Measurements from ENCODE around the gene C6.
"Not testable (repeated sequence)": the region's sequence is repeated elsewhere in the genome, so short reads cannot be mapped to it uniquely, and the experiment has no call there.

C6 gene

DNA sequence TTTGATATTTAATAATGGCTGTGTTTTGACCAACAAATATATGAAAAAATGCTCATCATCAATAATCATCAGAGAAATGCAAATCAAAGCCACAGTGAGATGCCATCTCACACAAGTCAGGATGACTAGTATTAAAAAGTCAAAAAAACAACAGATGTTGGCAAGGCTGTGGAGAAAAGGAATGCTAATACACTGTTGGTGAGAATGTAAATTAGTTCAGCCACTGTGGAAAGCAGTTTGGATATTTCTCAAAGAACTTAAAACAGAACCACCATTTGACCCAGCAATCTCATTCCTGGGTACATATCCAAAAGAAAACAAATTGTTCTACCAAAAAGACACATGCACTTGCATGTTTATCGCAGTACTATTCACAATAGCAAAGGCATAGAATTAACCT, 30.0 kb downstream of the C6 start:
- H3K9me3 ChIP-seq (ENCODE audit: control insufficient read depth in 5 of 5, low read length in 5 of 5); H3K36me3 ChIP-seq (ENCODE audit: control insufficient read depth in 5 of 5, insufficient read depth in 5 of 5, low read length in 5 of 5); H3K27me3 ChIP-seq (ENCODE audit: control insufficient read depth in 5 of 5, insufficient read depth in 4 of 5, low read length in 5 of 5); H3K9ac ChIP-seq (ENCODE audit: low read length in 5 of 5); H3K4me3 ChIP-seq (ENCODE audit: low read depth in 1 of 5, low read length in 5 of 5): not testable (repeated sequence)
- H3K27ac ChIP-seq (ENCODE audit: low read depth, low read length), result peak overlapping the region; percentile 12
- H3K4me1 ChIP-seq (ENCODE audit: control insufficient read depth in 5 of 5, insufficient read depth in 5 of 5, low read length in 5 of 5), result peaks cover 0 to 40% (median 14%) of the 10 kb centered on the region in 5 donors

DNA sequence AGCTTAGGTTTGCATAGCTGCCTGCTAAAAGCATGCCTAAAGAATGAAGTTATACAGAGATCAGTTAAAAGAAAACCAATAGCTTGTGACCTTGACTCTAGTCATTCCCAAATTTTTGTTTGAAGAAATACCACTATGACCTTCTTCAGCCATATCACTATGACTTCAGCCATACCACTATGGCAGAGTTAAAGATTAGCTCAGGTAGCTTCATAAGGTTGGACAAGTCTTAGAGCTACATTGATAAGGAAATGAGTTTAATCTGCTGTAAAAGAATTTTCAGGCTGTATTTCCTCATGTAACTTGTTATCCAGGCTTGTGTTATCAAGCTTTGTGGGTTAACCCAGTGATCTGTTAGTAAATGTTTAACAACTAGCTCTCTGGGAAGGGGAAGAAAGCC, 30.7 kb downstream of the C6 start:
- Histone ChIP-seq H3K9me3 (ENCODE audit: control insufficient read depth in 5 of 5, low read length in 5 of 5) (no peaks in the 10 kb centered on the region), H3K9ac (ENCODE audit: low read length in 5 of 5) (no peak overlapping the region), H3K36me3 (ENCODE audit: control insufficient read depth in 5 of 5, insufficient read depth in 5 of 5, low read length in 5 of 5) (no peaks in the 10 kb centered on the region), H3K4me3 (ENCODE audit: low read depth in 1 of 5, low read length in 5 of 5) (no peak overlapping the region), H3K27ac (ENCODE audit: low read depth, low read length) (peak overlapping the region; percentile 8), H3K4me1 (ENCODE audit: control insufficient read depth in 5 of 5, insufficient read depth in 5 of 5, low read length in 5 of 5) (peaks cover 0 to 40% (median 14%) of the 10 kb centered on the region in 5 donors), H3K27me3 (ENCODE audit: control insufficient read depth in 5 of 5, insufficient read depth in 4 of 5, low read length in 5 of 5) (no peaks in the 10 kb centered on the region)

DNA sequence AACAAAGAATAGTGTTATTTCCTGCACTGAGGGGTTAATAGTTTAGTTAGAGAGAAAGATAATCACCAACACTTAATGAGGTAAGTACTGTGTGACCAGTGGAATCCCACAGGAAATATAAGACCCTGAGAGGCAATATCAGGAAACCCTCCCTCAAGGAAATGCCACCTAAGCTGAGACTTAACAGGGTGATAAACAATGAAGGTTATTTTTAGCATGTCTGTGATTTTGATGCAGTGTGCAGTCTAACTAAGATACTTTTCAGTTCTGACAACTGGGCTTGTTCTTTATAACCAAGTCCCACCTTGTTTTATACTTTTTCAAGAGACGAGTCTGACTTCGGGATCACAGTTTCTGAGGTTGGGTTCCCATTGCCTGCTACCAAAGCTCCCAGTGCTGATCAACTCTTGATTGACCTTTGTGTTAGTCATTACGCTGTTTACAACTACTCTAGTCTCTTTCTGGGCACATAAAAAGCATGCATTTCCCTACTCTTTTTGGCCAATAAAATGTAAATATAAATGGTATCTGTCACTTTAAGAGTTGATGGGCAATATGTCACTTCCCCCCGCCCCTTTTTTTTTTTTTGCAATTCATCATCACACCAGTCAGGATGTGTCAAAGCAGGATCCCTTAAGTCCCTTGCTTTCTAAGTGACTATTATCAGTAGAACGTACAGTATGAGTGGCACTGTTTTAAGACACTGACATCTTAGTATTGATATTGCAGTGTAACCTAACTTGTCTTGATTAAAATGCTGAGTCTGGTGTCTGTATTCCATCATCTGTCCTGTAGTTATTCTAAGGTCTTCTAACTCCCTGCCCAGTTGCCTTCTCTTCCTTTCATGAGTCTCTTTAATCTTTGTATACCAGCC, 31.4 kb downstream of the C6 start:
- Histone ChIP-seq H3K4me3 (ENCODE audit: low read depth in 1 of 5, low read length in 5 of 5) (peak overlapping the region in 2 of 5 donors; percentile 20 to 33), H3K9me3 (ENCODE audit: control insufficient read depth in 5 of 5, low read length in 5 of 5) (no peaks in the 10 kb centered on the region), H3K36me3 (ENCODE audit: control insufficient read depth in 5 of 5, insufficient read depth in 5 of 5, low read length in 5 of 5) (no peaks in the 10 kb centered on the region), H3K27me3 (ENCODE audit: control insufficient read depth in 5 of 5, insufficient read depth in 4 of 5, low read length in 5 of 5) (no peaks in the 10 kb centered on the region), H3K27ac (ENCODE audit: low read depth, low read length) (peak overlapping the region; percentile 8), H3K4me1 (ENCODE audit: control insufficient read depth in 5 of 5, insufficient read depth in 5 of 5, low read length in 5 of 5) (peaks cover 0 to 43% (median 14%) of the 10 kb centered on the region in 5 donors), H3K9ac (ENCODE audit: low read length in 5 of 5) (no peak overlapping the region)

DNA sequence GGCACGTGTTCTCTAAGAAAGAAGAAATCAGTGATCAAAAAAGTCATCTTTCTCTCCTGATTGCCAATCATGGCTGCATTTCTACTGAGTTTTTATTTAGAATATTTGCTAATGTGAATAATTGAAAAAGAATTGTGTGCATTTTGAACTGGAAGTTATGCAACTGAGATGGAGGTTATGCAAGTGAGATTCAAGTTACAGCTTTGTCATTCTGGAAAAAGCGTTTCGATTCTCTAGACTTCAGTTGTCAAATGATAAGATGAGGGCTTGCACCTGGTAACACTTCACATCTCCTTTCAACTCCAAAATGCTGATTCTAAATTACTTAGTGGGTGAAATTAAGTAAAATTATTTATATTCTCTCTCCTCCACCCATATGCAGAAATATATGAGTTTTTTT, 36.4 kb downstream of the C6 start:
- Histone ChIP-seq H3K4me1 (ENCODE audit: control insufficient read depth in 5 of 5, insufficient read depth in 5 of 5, low read length in 5 of 5) (peaks cover 0 to 12% (median 6%) of the 10 kb centered on the region in 5 donors), H3K27ac (ENCODE audit: low read depth, low read length) (no peak overlapping the region), H3K9ac (ENCODE audit: low read length in 5 of 5) (no peak overlapping the region), H3K27me3 (ENCODE audit: control insufficient read depth in 5 of 5, insufficient read depth in 4 of 5, low read length in 5 of 5) (no peaks in the 10 kb centered on the region), H3K36me3 (ENCODE audit: control insufficient read depth in 5 of 5, insufficient read depth in 5 of 5, low read length in 5 of 5) (peaks cover 0 to 7% (median 0%) of the 10 kb centered on the region in 5 donors), H3K9me3 (ENCODE audit: control insufficient read depth in 5 of 5, low read length in 5 of 5) (no peaks in the 10 kb centered on the region), H3K4me3 (ENCODE audit: low read depth in 1 of 5, low read length in 5 of 5) (no peak overlapping the region)

DNA sequence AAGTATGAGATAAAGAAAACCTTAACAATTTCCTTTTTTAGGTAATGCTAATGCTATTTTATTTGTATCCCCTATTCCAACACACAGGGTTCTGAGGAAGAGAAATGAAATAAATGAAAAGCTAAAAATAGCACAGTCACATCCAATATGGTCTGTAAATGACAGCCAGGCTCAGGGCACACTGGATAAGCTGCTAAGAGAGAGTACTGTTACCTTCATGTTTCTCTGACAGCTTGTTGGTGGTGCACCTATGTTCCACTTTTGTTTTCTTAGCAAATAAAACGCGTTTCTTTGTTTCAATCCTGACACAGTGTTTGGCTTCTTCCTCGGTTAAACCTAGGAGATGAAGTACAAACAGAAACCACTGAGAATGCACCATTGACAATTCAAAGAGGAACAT, 41.3 kb downstream of the C6 start:
- H3K27me3 ChIP-seq (ENCODE audit: control insufficient read depth in 5 of 5, insufficient read depth in 4 of 5, low read length in 5 of 5), result no peaks in the 10 kb centered on the region
- H3K36me3 ChIP-seq (ENCODE audit: control insufficient read depth in 5 of 5, insufficient read depth in 5 of 5, low read length in 5 of 5), result peaks cover 0 to 8% (median 0%) of the 10 kb centered on the region in 5 donors
- H3K4me3 ChIP-seq (ENCODE audit: low read depth in 1 of 5, low read length in 5 of 5), result no peak overlapping the region
- H3K4me1 ChIP-seq (ENCODE audit: control insufficient read depth in 5 of 5, insufficient read depth in 5 of 5, low read length in 5 of 5), result peaks cover 0 to 4% (median 0%) of the 10 kb centered on the region in 5 donors
- H3K9ac ChIP-seq (ENCODE audit: low read length in 5 of 5), result no peak overlapping the region
- H3K27ac ChIP-seq (ENCODE audit: low read depth, low read length), result no peak overlapping the region
- H3K9me3 ChIP-seq (ENCODE audit: control insufficient read depth in 5 of 5, low read length in 5 of 5), result no peaks in the 10 kb centered on the region

DNA sequence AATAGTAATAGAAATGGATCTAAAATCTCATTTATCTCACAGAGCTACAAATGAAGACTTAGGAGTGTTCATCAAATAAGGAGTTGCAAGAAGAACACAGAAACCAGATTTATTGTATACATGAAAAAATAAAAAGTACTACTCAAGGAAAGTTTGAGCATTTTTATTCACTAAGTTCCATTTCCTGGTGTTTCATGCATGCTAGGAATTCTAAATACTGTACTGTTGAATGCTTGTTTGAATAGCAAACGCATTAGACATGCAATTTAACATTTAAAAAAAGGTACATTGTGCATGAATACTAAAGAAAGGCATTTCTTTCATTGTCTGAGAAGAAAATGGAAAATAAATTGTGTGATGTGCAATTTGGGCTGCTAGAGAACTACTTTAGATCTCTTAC, 52.1 kb downstream of the C6 start:
- H3K9ac ChIP-seq (ENCODE audit: low read length in 5 of 5), result no peak overlapping the region
- H3K9me3 ChIP-seq (ENCODE audit: control insufficient read depth in 5 of 5, low read length in 5 of 5), result no peaks in the 10 kb centered on the region
- H3K4me3 ChIP-seq (ENCODE audit: low read depth in 1 of 5, low read length in 5 of 5), result no peak overlapping the region
- H3K4me1 ChIP-seq (ENCODE audit: control insufficient read depth in 5 of 5, insufficient read depth in 5 of 5, low read length in 5 of 5), result peaks cover 0 to 6% (median 0%) of the 10 kb centered on the region in 5 donors
- H3K27ac ChIP-seq (ENCODE audit: low read depth, low read length), result no peak overlapping the region
- H3K27me3 ChIP-seq (ENCODE audit: control insufficient read depth in 5 of 5, insufficient read depth in 4 of 5, low read length in 5 of 5), result no peaks in the 10 kb centered on the region
- peaks cover 0 to 23% (median 0%) of the 10 kb centered on the region in 5 donors for H3K36me3 ChIP-seq (ENCODE audit: control insufficient read depth in 5 of 5, insufficient read depth in 5 of 5, low read length in 5 of 5)

DNA sequence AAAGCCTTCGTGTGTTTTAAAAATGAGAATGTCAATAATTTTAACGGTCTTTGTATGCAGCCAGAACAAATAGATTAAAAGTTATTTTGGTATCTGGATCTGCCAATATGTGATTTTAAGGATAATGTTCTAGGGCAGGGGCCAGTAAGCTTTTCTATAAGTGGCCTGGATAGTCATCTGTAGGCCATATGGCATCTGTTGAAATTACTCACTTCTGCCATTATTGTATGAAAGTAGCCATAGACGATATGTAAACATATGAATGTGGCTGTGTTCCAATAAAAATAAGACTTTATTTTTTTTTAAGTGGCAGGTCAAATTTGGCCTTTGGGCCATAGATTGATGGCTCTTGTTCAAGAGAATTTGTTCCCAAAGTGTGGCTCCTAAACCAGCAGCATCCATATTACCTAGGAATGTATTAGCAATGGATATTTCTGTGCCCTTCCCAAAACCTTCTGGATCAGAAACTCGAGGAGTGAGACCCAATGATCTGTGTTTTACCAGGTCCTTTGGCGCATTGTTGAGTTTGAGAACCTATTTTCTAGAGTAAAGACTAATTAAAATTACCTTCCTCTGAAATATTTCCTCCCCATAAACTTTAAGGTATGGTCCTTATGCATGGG, 55.9 kb downstream of the C6 start:
- Histone ChIP-seq H3K27me3 (ENCODE audit: control insufficient read depth in 5 of 5, insufficient read depth in 4 of 5, low read length in 5 of 5) (no peaks in the 10 kb centered on the region), H3K4me3 (ENCODE audit: low read depth in 1 of 5, low read length in 5 of 5) (no peak overlapping the region), H3K4me1 (ENCODE audit: control insufficient read depth in 5 of 5, insufficient read depth in 5 of 5, low read length in 5 of 5) (peaks cover 0 to 22% (median 7%) of the 10 kb centered on the region in 5 donors), H3K9ac (ENCODE audit: low read length in 5 of 5) (no peak overlapping the region), H3K36me3 (ENCODE audit: control insufficient read depth in 5 of 5, insufficient read depth in 5 of 5, low read length in 5 of 5) (peaks cover 0 to 23% (median 0%) of the 10 kb centered on the region in 5 donors), H3K9me3 (ENCODE audit: control insufficient read depth in 5 of 5, low read length in 5 of 5) (no peaks in the 10 kb centered on the region), H3K27ac (ENCODE audit: low read depth, low read length) (no peak overlapping the region)

DNA sequence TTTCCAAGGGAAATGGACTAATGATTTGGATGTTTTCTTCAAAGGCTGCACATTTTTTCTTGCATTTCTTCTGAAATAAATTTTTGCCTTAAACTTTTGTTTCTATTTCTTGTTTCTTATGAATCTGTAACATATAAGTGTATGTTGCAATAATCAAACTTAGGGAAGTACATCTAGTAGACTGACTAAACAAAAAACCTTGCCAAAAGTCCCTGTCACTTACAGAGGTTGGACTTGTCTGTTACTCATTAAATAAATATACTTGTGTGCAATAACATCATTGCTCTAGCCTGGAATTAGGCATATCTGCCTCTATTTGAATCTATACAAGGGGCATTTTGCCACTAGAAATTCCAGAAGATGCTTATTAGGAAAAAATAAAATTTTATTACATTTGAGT, 56.6 kb downstream of the C6 start:
- no peak overlapping the region for H3K9ac ChIP-seq (ENCODE audit: low read length in 5 of 5)
- H3K9me3 ChIP-seq (ENCODE audit: control insufficient read depth in 5 of 5, low read length in 5 of 5), result no peaks in the 10 kb centered on the region
- no peaks in the 10 kb centered on the region for H3K27me3 ChIP-seq (ENCODE audit: control insufficient read depth in 5 of 5, insufficient read depth in 4 of 5, low read length in 5 of 5)
- H3K27ac ChIP-seq (ENCODE audit: low read depth, low read length), result no peak overlapping the region
- H3K36me3 ChIP-seq (ENCODE audit: control insufficient read depth in 5 of 5, insufficient read depth in 5 of 5, low read length in 5 of 5), result peaks cover 0 to 20% (median 0%) of the 10 kb centered on the region in 5 donors
- no peak overlapping the region for H3K4me3 ChIP-seq (ENCODE audit: low read depth in 1 of 5, low read length in 5 of 5)
- peaks cover 0 to 29% (median 13%) of the 10 kb centered on the region in 5 donors for H3K4me1 ChIP-seq (ENCODE audit: control insufficient read depth in 5 of 5, insufficient read depth in 5 of 5, low read length in 5 of 5)

DNA sequence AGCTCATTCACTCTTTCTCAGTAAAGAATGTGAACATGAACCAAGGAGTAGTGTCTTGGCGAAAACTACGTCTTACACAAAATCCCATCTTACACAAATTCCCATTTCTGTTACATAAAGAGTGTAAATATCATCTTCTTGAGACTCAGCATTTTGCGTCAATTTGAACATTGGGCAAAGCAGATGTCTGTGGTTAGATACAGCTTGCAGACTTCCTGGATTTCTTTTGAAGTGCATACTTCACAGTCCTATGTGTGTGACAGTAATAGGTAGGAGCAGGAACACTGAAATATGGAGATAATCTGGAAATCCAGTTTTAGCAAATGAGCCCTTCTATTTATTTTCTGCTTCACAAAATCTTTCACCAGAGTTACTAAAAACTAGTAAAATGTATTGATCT, 58.8 kb downstream of the C6 start:
- Histone ChIP-seq H3K4me3 (ENCODE audit: low read depth in 1 of 5, low read length in 5 of 5) (no peak overlapping the region), H3K27ac (ENCODE audit: low read depth, low read length) (no peak overlapping the region), H3K9ac (ENCODE audit: low read length in 5 of 5) (no peak overlapping the region), H3K9me3 (ENCODE audit: control insufficient read depth in 5 of 5, low read length in 5 of 5) (no peaks in the 10 kb centered on the region), H3K27me3 (ENCODE audit: control insufficient read depth in 5 of 5, insufficient read depth in 4 of 5, low read length in 5 of 5) (no peaks in the 10 kb centered on the region), H3K36me3 (ENCODE audit: control insufficient read depth in 5 of 5, insufficient read depth in 5 of 5, low read length in 5 of 5) (peaks cover 0 to 9% (median 0%) of the 10 kb centered on the region in 5 donors), H3K4me1 (ENCODE audit: control insufficient read depth in 5 of 5, insufficient read depth in 5 of 5, low read length in 5 of 5) (peaks cover 2 to 39% (median 24%) of the 10 kb centered on the region in 5 donors)

DNA sequence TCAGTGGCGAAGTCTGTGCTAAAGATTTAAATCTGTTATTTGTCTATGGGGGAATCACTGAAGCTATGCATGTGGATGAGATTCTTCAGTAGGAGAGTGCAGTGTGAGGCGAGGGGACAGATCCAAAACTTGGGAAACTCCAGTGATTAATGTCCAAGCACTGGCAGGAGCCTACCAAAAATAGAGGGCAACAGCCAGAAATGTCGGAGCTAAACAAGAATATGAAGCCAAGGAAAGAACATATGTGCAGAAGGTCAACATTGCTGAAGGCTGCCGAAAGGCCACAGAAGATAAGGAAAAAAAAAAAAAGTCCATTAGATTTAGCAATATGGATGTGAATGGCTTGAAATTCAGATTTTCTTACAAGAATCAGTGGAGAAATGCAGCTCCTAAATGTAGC, 61.8 kb downstream of the C6 start:
- Histone ChIP-seq H3K27me3 (ENCODE audit: control insufficient read depth in 5 of 5, insufficient read depth in 4 of 5, low read length in 5 of 5) (no peaks in the 10 kb centered on the region), H3K36me3 (ENCODE audit: control insufficient read depth in 5 of 5, insufficient read depth in 5 of 5, low read length in 5 of 5) (no peaks in the 10 kb centered on the region), H3K4me3 (ENCODE audit: low read depth in 1 of 5, low read length in 5 of 5) (no peak overlapping the region), H3K4me1 (ENCODE audit: control insufficient read depth in 5 of 5, insufficient read depth in 5 of 5, low read length in 5 of 5) (peaks cover 2 to 43% (median 24%) of the 10 kb centered on the region in 5 donors), H3K27ac (ENCODE audit: low read depth, low read length) (peak overlapping the region; percentile 42), H3K9ac (ENCODE audit: low read length in 5 of 5) (peak overlapping the region in 1 of 5 donors; percentile 3), H3K9me3 (ENCODE audit: control insufficient read depth in 5 of 5, low read length in 5 of 5) (no peaks in the 10 kb centered on the region)
